Measurements from ENCODE around the gene TYK2. TPM values are rescaled to one million over a fixed set of nuclear protein-coding genes. Genes with fewer than 3 reads are reported as not detected.

TYK2 gene
- total RNA-seq, 1 donor, result 72.7 TPM

- Histone ChIP-seq H3K9me3 (ENCODE audit: low read depth, low read length) (no peaks in the 10 kb centered on the region), H3K4me1 (ENCODE audit: insufficient read depth, low read length) (peaks cover 22% of the 10 kb centered on the region), H3K79me2 (ENCODE audit: insufficient read depth, low read length) (peaks cover 50% of the 10 kb centered on the region), H3K36me3 (ENCODE audit: insufficient read depth, low read length) (peaks cover 30% of the 10 kb centered on the region), H3K4me2 (ENCODE audit: insufficient read depth, low read length) (peak overlapping the region; percentile 99), H2AFZ (ENCODE audit: low read length) (peak overlapping the region; percentile 96), H3K27me3 (ENCODE audit: insufficient read depth, low read length) (no peaks in the 10 kb centered on the region), H3K27ac (ENCODE audit: low read depth, low read length) (peak overlapping the region; percentile 96), H3K4me3 (ENCODE audit: insufficient read depth, low read length) (peak overlapping the region; percentile 99), H4K20me1 (ENCODE audit: insufficient read depth, low read length) (peaks cover 36% of the 10 kb centered on the region)
- DNase-seq (ENCODE audit: insufficient read length, low spot score, missing footprints), result peak; percentile 86
- peak; percentile 15 for TF ChIP-seq CTCF (IDR thresholded peaks at IDR 0.05; ENCODE audit: extremely low read depth, low read depth, low read length)
Measured at GRCh38 chr19:10332158-10332964, 48.0 kb downstream of the TYK2 start.

- peaks cover 51% of the 10 kb centered on the region for H3K36me3 ChIP-seq (ENCODE audit: insufficient read depth, low read length)
- no peaks in the 10 kb centered on the region for H3K9me3 ChIP-seq (ENCODE audit: low read depth, low read length)
- H3K27ac ChIP-seq (ENCODE audit: low read depth, low read length), result no peak overlapping the region
- no peak for TF ChIP-seq CTCF (IDR thresholded peaks at IDR 0.05; ENCODE audit: extremely low read depth, low read depth, low read length)
- no peak overlapping the region for H3K4me3 ChIP-seq (ENCODE audit: insufficient read depth, low read length)
- no peaks in the 10 kb centered on the region for H3K27me3 ChIP-seq (ENCODE audit: insufficient read depth, low read length)
- peaks cover 21% of the 10 kb centered on the region for H3K4me1 ChIP-seq (ENCODE audit: insufficient read depth, low read length)
- peaks cover 52% of the 10 kb centered on the region for H3K79me2 ChIP-seq (ENCODE audit: insufficient read depth, low read length)
- peaks cover 38% of the 10 kb centered on the region for H4K20me1 ChIP-seq (ENCODE audit: insufficient read depth, low read length)
- H3K4me2 ChIP-seq (ENCODE audit: insufficient read depth, low read length), result no peak overlapping the region
- peak; percentile 35 for DNase-seq (ENCODE audit: insufficient read length, low spot score, missing footprints)
- no peak overlapping the region for H2AFZ ChIP-seq (ENCODE audit: low read length)
Measured at GRCh38 chr19:10329555-10329954, 50.8 kb downstream of the TYK2 start.

- no peak overlapping the region for H2AFZ ChIP-seq (ENCODE audit: low read length)
- H3K27ac ChIP-seq (ENCODE audit: low read depth, low read length), result no peak overlapping the region
- H3K27me3 ChIP-seq (ENCODE audit: insufficient read depth, low read length), result no peaks in the 10 kb centered on the region
- H3K4me2 ChIP-seq (ENCODE audit: insufficient read depth, low read length), result no peak overlapping the region
- H3K36me3 ChIP-seq (ENCODE audit: insufficient read depth, low read length), result peaks cover 57% of the 10 kb centered on the region
- peaks cover 14% of the 10 kb centered on the region for H3K4me1 ChIP-seq (ENCODE audit: insufficient read depth, low read length)
- H3K4me3 ChIP-seq (ENCODE audit: insufficient read depth, low read length), result no peak overlapping the region
- TF ChIP-seq CTCF (IDR thresholded peaks at IDR 0.05; ENCODE audit: extremely low read depth, low read depth, low read length), result no peak
- peaks cover 38% of the 10 kb centered on the region for H4K20me1 ChIP-seq (ENCODE audit: insufficient read depth, low read length)
- DNase-seq (ENCODE audit: insufficient read length, low spot score, missing footprints), result peak; percentile 71
- no peaks in the 10 kb centered on the region for H3K9me3 ChIP-seq (ENCODE audit: low read depth, low read length)
- H3K79me2 ChIP-seq (ENCODE audit: insufficient read depth, low read length), result peaks cover 52% of the 10 kb centered on the region
Measured at GRCh38 chr19:10328558-10329429, 51.6 kb downstream of the TYK2 start.

DNA sequence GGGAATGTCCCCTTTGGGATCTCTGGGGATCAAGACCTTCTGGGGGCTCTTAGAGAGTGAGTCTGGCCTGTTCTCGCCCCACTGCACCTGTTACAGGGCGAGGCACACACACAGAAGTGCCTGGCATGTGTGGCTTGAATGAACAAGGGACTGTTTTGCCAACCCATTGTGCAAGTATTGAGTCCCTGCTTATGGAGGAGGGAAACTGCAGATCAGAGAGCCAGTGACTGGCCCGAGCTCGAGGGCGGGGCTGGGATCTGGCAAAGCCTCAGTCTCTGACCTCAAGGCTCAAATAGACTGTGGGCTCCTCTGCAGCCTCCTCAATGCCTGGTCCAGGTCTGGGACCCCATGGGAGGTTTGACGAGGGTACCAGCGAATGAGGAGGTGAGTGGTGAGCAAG lies 52.6 kb downstream of the TYK2 start:
- Histone ChIP-seq H3K9me3 (ENCODE audit: low read depth, low read length) (no peaks in the 10 kb centered on the region), H3K27me3 (ENCODE audit: insufficient read depth, low read length) (no peaks in the 10 kb centered on the region), H2AFZ (ENCODE audit: low read length) (no peak overlapping the region), H3K4me3 (ENCODE audit: insufficient read depth, low read length) (no peak overlapping the region), H3K4me2 (ENCODE audit: insufficient read depth, low read length) (no peak overlapping the region), H3K79me2 (ENCODE audit: insufficient read depth, low read length) (peaks cover 45% of the 10 kb centered on the region), H4K20me1 (ENCODE audit: insufficient read depth, low read length) (peaks cover 38% of the 10 kb centered on the region), H3K27ac (ENCODE audit: low read depth, low read length) (no peak overlapping the region), H3K4me1 (ENCODE audit: insufficient read depth, low read length) (peaks cover 12% of the 10 kb centered on the region), H3K36me3 (ENCODE audit: insufficient read depth, low read length) (peaks cover 63% of the 10 kb centered on the region)
- DNase-seq (ENCODE audit: insufficient read length, low spot score, missing footprints), result peak; percentile 39
- TF ChIP-seq CTCF (IDR thresholded peaks at IDR 0.05; ENCODE audit: extremely low read depth, low read depth, low read length), result no peak
